Left cardiac atrium (tissue), 4 donors: ENCODE measurements around the gene RHPN2. TPM values are rescaled to one million over a fixed set of nuclear protein-coding genes. Genes with fewer than 3 reads are reported as not detected.
"Not testable (repeated sequence)": the region's sequence is repeated elsewhere in the genome, so short reads cannot be mapped to it uniquely, and the experiment has no call there.

Source experiments
- ATAC-seq, 2 donors: fragments of 200-7000 bp; cut with Tn5 transposase; one replicate each; pipeline ENCODE4 v1.9.1; 2020; ENCODE audit warnings: mild to moderate bottlenecking in 2 of 2, moderate library complexity in 2 of 2
- DNase-seq: peaks from one replicate; pipeline ENCODE4 v3.0.0-alpha.2; 2020
- intact Hi-C, 2 donors: fragments of 100-400 bp; cut with DNase I; formaldehyde crosslinking; loops; one replicate each; pipeline versions ENCODE4 v1.14.1 to v1.15.1; 2022 to 2023
- total RNA-seq, 2 donors: library from RNA; stranded (reverse); fragmentation: NEBNext Ultra II Directional; extraction: Animal tissue kit (Norgen Biotek cat#: 25700); gene quantifications; one replicate each; pipeline ENCODE4 v1.2.1, GENCODE V29; 2021
- donor health status: DM: no; HTN: yes; CAD: no.
- donor health status: DM: no; HTN: yes; CAD: no; lungs with severe emphysema.
- donor health status: DM: yes; HTN: yes; CAD: no.
- donor health status: Dilated cardiomyopathy.

RHPN2 gene
- total RNA-seq, 2 donors from 2014 or later: 1.8 to 3.2 TPM

DNA sequence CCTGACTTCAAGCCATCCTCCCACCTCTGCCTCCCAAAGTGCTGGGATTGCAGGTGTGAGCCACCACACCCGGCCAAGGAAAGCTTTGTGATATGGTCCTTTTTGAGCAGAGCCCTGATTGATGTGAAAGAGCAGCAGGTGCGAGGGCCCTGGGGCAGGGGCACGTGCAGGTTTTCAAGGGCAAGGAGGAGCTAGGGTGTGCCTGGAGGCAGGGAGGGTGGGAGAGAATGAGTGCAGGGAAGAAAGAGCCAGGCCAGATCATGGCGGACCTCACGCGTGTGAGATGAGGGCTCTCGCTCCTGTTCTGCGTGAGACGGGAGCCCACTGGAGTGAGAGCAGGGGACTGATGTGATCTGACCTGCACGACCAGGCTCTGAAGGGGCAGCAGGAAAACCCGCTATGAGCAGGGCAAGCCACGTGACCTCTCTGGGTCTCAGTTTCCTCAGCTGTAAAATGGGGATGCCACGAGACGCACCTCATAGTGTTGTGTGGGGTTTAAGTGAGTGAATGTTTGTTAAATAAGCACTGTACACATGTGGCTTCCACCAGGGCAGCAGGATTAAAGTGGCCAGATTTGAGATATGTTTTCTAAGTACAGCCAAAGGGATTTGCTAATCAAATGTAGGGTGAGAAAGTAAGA lies 66.9 kb downstream of the RHPN2 start:
- intact Hi-C loops: no loop called here
- no peak for DNase-seq
- ATAC-seq: no peak

DNA sequence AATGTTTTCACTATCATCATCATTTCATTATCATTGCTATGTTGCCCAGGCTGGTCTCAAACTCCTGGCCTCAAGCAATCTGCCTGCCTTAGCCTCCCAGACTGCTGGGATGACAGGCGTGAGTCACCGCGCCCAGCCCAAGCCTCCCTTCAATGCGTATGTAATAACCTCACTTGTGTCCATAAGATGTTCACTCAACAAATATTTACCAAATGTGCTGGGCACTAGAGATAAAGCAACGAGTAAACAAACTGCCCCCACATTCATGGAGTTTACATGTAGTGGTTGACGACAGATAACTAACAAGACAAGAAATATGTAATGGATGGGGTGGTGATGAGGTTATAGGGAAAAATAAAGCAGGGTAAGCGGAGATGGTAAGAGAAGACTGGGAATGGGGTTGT lies 67.6 kb downstream of the RHPN2 start:
- DNase-seq, intact Hi-C loops: not testable (repeated sequence)
- ATAC-seq: peak in 1 of 2 donors; percentile 58

GRCh38 chr19:32995966-32996365 lies 68.7 kb downstream of the RHPN2 start:
- ATAC-seq, intact Hi-C loops, DNase-seq: not testable (repeated sequence)

DNA sequence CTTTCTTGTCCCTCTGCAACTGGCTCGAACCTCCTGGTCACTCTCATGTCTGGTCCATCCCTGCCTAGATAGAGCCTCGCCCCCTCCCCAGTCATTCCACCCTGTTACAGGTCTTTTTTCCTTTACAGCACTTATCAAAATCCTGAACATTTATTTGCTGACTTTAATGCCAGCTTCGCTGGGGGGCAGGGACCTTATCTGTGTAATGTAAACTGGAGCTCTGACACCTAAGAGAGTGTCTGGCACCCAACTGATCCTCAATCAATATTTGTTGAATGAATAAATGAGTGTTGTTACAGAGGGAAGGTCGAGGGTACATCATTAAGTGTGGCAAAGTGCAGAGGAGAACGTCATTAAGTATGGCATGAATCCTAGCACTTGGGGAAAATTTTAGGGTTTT lies 76.0 kb downstream of the RHPN2 start:
- intact Hi-C loops: no loop called here
- DNase-seq (no peak), ATAC-seq (no peak)

GRCh38 chr19:32988254-32988653 lies 76.4 kb downstream of the RHPN2 start:
- ATAC-seq, intact Hi-C loops, DNase-seq: not testable (repeated sequence)

DNA sequence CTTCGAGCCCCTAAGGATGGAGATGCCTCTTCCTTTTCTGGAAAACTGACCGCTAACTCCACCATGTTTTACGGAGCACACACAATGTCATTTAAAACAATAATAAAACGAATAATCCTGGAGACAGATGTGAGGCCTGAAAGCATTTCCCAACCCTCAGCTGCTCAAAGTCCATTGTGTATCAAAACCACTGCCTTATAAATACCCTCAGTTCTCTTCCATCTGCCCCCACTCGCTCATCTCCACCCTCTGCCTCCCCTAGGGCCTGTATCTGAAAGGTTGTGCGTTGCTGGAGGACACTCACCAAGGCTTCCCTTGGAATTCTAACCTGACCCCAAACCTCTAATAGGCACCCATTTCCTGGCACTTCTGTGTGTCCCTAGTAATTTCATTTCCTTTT lies 82.2 kb downstream of the RHPN2 start:
- ATAC-seq, intact Hi-C loops, DNase-seq: not testable (repeated sequence)

DNA sequence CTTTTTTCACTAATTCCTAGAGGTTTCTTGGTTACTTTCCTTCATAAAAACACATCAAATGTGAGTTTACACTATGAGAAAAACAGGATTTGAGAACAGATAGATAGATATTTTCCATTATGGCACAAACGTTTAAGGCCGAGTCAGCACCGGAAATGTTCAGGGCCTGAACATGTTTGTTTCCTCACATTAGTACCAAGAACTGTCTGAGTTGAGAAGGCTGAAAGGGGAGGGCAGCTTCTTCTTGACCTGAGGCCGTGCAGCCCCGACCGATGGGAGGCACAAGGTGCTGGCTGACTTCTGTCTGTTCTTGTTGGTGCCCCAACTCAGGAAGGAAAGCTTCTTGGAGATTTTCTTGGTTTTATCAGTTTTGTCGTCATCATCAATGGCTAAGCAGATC lies 84.9 kb downstream of the RHPN2 start:
- intact Hi-C loops: loop anchor here in 1 of 2 donors (10.0 kb wide), 1 partner anchor 135 kb away; no protein-coding TSS in a partner anchor
- not testable (repeated sequence) for DNase-seq, ATAC-seq

DNA sequence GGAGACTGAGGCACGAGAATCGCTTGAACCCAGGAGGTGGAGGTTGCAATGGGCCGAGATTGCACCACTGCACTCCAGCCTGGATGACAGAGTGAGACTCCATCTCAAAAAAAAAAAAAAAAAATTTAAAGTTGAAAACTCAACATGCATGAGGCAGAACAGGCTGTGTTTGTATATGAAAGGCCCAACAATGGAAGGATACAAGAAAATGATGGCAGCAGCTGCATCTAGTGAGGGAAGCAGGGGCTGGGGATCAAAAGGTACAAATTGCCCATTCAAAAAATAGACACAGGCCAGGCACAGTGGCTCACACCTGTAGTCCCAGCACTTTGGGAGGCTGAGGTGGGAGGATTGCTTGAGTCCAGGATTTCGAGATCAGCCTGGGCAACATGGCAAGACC lies 86.9 kb downstream of the RHPN2 start:
- DNase-seq, ATAC-seq: not testable (repeated sequence)
- intact Hi-C loops: loop anchor here in 1 of 2 donors (10.0 kb wide), 1 partner anchor 137 kb away; no protein-coding TSS in a partner anchor

DNA sequence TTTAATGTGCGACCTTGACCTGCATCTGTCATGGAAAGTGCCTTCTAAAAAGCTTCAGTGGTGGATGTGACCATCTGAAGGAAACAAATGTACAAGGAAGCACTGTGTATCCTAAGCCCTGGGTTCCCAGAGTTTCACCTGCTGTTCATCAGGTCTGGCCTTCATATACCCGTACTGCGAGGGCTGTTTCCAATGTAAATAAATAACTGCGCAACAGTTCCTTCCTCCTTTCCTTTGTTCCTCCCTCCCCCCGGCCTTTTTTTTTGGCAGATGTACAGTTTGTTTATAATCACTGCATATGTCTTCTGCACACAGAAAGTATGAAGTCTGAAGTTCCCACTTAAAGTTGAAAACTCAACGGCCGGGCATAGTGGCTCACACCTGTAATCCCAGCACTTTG lies 87.4 kb downstream of the RHPN2 start:
- intact Hi-C loops: loop anchor here in 1 of 2 donors (10.0 kb wide), 1 partner anchor 138 kb away; no protein-coding TSS in a partner anchor
- ATAC-seq: no peak

GRCh38 chr19:32976223-32976805 lies 88.4 kb downstream of the RHPN2 start:
- intact Hi-C loops: loop anchor here in 1 of 2 donors (10.0 kb wide), 1 partner anchor 138 kb away; no protein-coding TSS in a partner anchor
- peak; percentile 66 for DNase-seq
- ATAC-seq: no peak

More for the DNA sequence above, 87.4 kb downstream of the RHPN2 start:
- no peak for DNase-seq

DNA sequence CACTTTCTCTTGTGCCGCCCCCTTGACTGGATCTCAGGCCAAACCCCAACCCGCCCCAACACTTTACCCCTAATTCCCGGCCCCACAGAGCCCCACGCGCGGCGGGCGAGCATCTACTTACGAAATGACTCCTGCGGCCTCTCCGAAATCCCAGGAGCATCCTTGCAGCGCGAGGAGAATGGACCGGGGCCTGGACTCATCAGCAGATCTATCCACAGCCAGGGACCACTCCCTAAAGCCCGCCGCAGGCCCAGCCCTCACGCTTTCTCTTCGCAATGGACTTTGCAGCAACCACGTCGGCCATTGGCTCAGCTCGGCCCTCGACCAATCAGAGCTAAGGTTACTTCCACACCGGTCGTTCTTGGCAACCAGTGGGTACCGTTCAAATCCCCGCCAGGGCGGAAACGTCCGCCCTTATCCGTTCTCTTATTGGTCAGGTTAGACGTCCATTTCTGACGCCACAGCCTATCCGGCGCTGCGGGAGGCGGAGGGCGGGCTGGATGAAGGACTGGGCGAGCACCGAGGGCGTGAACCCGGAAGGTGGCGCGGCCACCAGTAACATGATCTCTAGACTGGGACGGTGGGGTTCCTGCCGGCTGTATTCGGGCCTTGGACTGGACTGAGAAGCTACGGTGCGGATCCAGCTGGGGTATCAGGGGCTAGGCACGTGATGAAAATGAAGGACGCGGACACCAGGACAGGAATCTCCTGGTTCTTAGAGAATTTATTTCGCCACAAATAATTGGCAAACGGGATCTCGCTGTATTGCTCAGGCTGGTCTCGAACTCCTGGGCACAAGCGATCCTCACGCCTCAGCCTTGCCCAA lies 92.8 kb downstream of the RHPN2 start, which contains the start of the genes CEP89 and FAAP24:
Gene CEP89 (minus strand): TSS at position 244 of the 826 bp plus-strand sequence. CDS start 84 bp downstream, at position 160.
Gene FAAP24 (plus strand): TSS at position 528 of the 826 bp plus-strand sequence. CDS start 955 bp downstream, outside the sequence.
- intact Hi-C loops: loop anchor here in 1 of 2 donors (10.0 kb wide), 1 partner anchor 143 kb away; no protein-coding TSS in a partner anchor

GRCh38 chr19:32971012-32971595 lies 93.6 kb downstream of the RHPN2 start:
- intact Hi-C loops: loop anchor here in 1 of 2 donors (10.0 kb wide), 1 partner anchor 144 kb away; no protein-coding TSS in a partner anchor
- DNase-seq (no peak), ATAC-seq (no peak)

More for the DNA sequence above, 92.8 kb downstream of the RHPN2 start, which contains the start of the genes CEP89 and FAAP24:
- peak; percentile 99 to 100 for ATAC-seq
- peak; percentile 98 for DNase-seq

GRCh38 chr19:32969549-32969948 lies 95.1 kb downstream of the RHPN2 start:
- intact Hi-C loops: no loop called here
- no peak for DNase-seq
- no peak for ATAC-seq

DNA sequence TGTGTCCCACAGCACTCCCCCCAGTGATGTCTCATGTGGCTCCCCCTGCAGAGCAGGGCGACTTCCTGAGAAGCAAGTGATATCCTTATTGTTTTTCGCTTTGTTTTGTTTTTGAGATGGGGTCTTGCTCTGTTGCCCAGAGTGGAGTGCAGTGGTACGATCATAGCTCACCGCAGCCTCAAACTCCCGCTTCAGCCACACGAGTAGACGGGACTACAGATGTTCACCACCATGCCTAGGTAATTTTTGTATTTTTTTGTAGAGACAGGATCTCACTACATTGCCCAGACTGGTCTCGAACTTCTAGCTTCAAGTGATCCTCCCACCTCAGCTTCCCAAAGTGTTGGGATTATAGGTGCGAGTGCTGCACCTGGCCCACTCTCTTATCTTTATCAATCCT lies 97.9 kb downstream of the RHPN2 start:
- intact Hi-C loops: no loop called here
- DNase-seq (no peak), ATAC-seq (no peak)

- intact Hi-C loops: no loop called here
- ATAC-seq (no peak), DNase-seq (no peak)
These were observed 119.4 kb downstream of the RHPN2 start for GRCh38 chr19:32945260-32945659.

- DNase-seq, intact Hi-C loops, ATAC-seq: not testable (repeated sequence)
These were observed 123.4 kb downstream of the RHPN2 start for GRCh38 chr19:32941273-32941672.

- intact Hi-C loops: no loop called here
- ATAC-seq (no peak), DNase-seq (no peak)
These were observed 128.6 kb downstream of the RHPN2 start for GRCh38 chr19:32936065-32936464.

GRCh38 chr19:32935629-32936028 lies 129.1 kb downstream of the RHPN2 start:
- ATAC-seq: no peak
- DNase-seq: no peak
- intact Hi-C loops: no loop called here

DNA sequence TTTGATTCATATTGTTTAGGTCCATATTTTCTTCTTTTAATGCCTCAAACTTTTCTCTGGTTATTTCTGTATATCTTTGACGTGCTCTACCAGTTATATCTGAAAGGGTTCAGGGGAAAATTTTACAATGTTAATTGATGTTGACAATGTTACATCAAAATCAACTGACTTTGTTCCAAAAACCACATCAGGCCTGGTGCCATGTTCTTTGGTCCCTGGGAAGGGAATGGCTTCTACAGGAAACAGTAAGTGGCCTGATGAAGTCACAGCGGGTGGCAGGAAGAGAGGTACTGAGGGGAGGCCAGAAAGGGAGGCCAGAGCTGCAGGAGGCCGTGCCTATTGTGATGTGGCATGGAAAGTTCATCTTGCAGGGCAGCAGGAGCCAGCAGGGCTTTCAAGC lies 131.1 kb downstream of the RHPN2 start:
- DNase-seq (no peak), ATAC-seq (no peak)
- intact Hi-C loops: no loop called here
